SK-N-SH (cell line): Measurements from ENCODE around the gene KLHDC7B.

Source experiments
- SIN3A ChIP-seq: IDR thresholded peaks from 2 replicates; pipeline ENCODE4 v1.6.1; 2012; ENCODE audit warnings: low read depth, mild to moderate bottlenecking, low read length, moderate library complexity, borderline replicate concordance
- YY1 ChIP-seq: IDR thresholded peaks from 2 replicates; pipeline ENCODE4 v1.4.0; 2012; ENCODE audit warnings: low read depth, mild to moderate bottlenecking
- TF ChIP-seq, protein P1 (sequence below): fragments of 200-600 bp; sonication (generic); IDR thresholded peaks from 2 replicates; pipeline ENCODE4 v1.6.1; 2017; ENCODE audit warnings: antibody characterized with exemption, mild to moderate bottlenecking, moderate library complexity
- TF ChIP-seq, protein P2 (sequence below): IDR thresholded peaks from 2 replicates; pipeline ENCODE4; 2012

DNA sequence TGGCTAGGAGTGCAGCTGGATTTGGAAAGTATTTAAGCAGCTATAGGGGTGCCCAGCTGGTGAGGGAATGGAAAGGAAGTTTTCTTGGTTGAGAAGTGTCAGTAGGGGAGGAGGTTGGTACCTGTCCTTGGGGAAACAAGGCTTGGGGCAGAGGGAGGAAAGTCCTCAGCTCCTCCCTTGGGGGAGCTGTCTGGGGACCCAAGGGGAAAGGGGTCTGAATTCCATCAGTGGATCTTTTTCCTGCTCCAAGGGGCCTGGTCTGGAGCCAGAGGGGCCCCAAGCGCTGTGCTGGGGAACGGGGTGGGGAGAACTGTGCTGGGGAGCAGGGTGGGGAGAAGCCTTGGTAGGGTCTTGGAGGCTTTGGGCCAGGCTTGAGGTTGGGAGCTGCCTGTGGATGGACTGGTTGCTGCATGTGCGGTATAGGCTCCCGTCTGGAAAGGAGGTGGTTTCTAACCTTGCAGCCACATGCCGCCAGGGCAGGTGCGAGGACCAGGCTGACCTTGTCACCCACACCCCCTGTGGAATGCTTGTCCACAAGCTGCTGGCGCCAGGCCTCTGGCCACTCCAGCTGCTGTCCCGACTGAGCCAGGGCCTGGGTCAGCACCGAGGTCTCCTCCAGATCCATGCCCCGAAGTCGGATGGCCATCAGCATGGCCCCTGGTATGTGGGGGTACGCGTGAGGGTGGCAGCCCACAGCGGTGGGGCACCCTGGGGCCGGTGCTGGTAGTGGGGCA is 16.9 kb upstream of the KLHDC7B start:
- TF ChIP-seq YY1 (no peak), SIN3A (no peak)
- TF ChIP-seq, protein P1, sequence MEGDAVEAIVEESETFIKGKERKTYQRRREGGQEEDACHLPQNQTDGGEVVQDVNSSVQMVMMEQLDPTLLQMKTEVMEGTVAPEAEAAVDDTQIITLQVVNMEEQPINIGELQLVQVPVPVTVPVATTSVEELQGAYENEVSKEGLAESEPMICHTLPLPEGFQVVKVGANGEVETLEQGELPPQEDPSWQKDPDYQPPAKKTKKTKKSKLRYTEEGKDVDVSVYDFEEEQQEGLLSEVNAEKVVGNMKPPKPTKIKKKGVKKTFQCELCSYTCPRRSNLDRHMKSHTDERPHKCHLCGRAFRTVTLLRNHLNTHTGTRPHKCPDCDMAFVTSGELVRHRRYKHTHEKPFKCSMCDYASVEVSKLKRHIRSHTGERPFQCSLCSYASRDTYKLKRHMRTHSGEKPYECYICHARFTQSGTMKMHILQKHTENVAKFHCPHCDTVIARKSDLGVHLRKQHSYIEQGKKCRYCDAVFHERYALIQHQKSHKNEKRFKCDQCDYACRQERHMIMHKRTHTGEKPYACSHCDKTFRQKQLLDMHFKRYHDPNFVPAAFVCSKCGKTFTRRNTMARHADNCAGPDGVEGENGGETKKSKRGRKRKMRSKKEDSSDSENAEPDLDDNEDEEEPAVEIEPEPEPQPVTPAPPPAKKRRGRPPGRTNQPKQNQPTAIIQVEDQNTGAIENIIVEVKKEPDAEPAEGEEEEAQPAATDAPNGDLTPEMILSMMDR = no peak
- TF ChIP-seq, protein P2, sequence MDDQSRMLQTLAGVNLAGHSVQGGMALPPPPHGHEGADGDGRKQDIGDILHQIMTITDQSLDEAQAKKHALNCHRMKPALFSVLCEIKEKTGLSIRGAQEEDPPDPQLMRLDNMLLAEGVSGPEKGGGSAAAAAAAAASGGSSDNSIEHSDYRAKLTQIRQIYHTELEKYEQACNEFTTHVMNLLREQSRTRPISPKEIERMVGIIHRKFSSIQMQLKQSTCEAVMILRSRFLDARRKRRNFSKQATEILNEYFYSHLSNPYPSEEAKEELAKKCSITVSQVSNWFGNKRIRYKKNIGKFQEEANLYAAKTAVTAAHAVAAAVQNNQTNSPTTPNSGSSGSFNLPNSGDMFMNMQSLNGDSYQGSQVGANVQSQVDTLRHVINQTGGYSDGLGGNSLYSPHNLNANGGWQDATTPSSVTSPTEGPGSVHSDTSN = no peak; the same call in 1 of the 2 replicates
